AG20443 (cell line): Measurements from ENCODE around the gene FER.
"Not testable (repeated sequence)": the region's sequence is repeated elsewhere in the genome, so short reads cannot be mapped to it uniquely, and the experiment has no call there.

Experiments
- DNase-seq: peaks from one replicate; pipeline ENCODE4 v3.0.0; 2012; ENCODE audit warnings: low spot score, mixed read lengths

FER gene

DNA sequence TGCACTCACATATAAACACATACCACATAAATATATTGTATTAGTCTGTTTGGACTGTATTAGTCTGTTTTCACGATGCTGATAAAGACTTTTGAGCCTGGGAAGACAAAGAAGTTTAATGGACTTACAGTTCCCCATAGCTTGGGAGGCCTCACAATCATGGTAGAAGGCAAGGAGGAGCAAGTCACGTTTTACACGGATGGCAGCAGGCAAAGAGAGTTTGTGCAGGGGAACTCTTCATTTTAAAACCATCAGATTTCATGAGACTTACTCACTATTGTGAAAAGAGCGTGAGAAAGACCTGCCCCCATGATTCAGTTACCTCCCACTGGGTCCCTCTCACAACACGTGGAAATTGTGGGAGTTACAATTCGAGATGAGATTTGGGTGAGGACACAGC lies 133.4 kb downstream of the FER start:
- no peak for DNase-seq

GRCh38 chr5:108884736-108885135 lies 137.0 kb downstream of the FER start:
- no peak for DNase-seq

GRCh38 chr5:108898257-108898656 lies 150.6 kb downstream of the FER start:
- DNase-seq: no peak

GRCh38 chr5:108898707-108899106 lies 151.0 kb downstream of the FER start:
- DNase-seq: no peak

- DNase-seq: not testable (repeated sequence)
Observed at GRCh38 chr5:108899244-108899643, 151.5 kb downstream of the FER start.

- DNase-seq: no peak
Observed at GRCh38 chr5:108900668-108901067, 153.0 kb downstream of the FER start.

DNA sequence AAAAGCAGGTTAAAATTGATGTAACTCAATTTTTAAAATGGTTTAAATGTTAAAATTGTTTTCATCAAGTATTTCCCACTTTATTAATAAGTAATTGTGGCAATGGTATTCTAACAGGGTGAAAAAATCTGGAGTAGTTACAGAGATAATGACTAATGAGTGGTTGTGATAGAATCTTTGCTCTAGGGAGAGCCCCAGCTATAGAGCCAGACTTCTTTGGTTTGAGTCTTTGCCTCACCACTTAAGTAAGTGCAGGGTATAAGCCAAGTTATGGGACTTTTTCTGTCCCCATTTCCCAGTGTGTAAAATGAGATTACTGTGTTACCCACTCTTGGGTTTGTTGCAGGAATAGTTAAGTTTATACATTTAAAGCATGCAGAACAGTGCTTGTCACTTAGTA lies 158.1 kb downstream of the FER start:
- peak; percentile 7 for DNase-seq

GRCh38 chr5:108910627-108911026 lies 162.9 kb downstream of the FER start:
- no peak for DNase-seq

GRCh38 chr5:108911055-108911454 lies 163.4 kb downstream of the FER start:
- no peak for DNase-seq

DNA sequence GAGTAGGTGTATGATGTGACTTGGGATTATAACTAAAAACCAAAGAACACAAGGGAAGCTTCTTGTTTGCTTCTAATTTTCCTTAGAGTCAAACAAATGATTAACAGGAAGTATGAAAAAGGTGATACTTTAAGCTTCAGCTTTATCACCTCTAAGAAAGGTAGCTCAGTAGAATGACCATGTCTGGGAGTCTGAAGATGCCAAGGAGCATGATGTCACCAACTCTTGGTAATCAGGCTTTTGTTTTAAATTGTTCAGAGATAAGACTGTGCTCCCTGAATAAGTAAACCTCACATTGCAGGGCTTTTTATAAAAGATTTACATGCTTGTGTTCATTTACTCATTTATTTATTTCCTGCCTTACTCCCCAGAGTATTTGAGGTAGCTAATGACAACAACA lies 169.9 kb downstream of the FER start:
- DNase-seq: no peak

GRCh38 chr5:108919591-108920326 lies 172.1 kb downstream of the FER start:
- DNase-seq: no peak

- no peak for DNase-seq
Observed at GRCh38 chr5:108924457-108924961, 176.8 kb downstream of the FER start.

GRCh38 chr5:108925073-108925472 lies 177.4 kb downstream of the FER start:
- DNase-seq: no peak

- DNase-seq: no peak
Observed at GRCh38 chr5:108930107-108930506, 182.4 kb downstream of the FER start.

GRCh38 chr5:108935611-108936010 lies 187.9 kb downstream of the FER start:
- no peak for DNase-seq

DNA sequence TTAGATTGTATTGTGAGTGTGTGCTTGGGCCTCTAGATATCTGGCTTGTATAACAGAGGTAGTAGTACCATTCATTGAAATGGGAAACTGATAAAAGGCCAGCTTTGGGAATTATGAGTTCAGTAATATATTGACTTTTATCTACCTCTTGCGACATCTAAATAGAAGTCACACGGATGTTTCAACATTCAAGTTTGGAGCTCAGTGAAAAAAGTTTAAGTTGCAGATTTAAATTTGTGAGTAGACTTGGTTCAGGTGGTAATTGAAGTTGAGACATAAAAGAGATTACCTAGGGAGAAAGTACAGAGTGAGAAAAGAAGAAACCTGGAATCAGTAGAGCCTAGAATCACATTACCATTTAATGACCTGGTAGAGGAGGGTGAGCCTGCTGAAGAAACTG lies 189.5 kb downstream of the FER start:
- no peak for DNase-seq

DNA sequence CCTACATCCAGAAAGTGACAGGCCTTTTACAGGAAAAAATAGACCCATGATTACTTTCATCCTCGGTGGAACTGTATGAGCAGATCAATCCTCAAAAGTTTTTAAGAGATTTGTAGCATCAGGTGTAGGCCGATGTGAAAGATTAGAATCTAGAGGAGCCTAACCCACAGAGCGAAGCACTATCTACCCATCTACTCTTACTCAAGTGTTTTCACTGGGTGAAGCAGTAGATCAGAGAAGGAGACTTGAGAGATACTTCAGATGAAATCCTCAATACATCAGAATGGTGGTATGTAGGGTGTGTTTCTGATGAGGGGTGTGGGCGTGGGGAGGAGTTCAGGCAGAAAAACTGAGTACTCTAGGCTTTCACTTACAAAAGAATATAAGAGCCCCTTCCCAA lies 192.8 kb downstream of the FER start:
- DNase-seq: no peak

GRCh38 chr5:108941746-108942145 lies 194.0 kb downstream of the FER start:
- DNase-seq: no peak

DNA sequence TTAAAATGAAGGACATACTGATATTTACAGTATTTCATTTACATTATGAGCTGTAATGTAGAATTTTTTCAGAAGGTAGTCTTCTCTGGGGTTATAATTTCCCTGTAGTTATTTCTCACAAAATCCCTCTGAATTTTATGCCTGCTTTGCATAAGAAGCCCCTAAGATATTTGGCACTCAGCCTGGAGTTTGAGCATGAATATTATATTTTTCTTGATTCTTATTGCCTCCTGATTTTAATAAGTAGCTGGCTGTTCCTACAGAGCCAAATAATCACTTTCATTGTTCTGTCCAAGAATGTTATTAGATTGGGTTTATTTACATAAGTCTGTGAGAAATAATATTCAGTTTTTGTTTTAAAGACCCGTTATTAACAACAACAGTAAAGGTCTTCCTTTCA lies 195.0 kb downstream of the FER start:
- DNase-seq: no peak

DNA sequence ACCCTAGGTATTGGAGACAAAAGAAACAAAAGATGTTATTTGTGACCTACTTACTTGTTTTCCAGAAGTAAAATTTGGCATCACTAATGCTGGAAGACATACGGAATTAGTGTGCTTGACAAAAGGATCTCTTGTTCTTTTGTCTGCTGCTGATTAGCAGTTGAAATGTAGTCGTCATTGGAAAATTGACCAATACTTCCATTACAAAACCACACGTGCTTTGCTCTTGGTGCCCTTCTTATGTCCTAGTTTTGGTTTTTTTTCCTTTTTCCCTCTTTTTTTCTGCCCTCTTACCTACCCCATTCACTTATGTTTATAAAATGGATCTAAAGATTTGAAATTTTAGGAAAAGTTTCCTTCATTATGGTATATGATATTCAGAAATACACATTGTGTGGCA lies 197.4 kb downstream of the FER start:
- no peak for DNase-seq

DNA sequence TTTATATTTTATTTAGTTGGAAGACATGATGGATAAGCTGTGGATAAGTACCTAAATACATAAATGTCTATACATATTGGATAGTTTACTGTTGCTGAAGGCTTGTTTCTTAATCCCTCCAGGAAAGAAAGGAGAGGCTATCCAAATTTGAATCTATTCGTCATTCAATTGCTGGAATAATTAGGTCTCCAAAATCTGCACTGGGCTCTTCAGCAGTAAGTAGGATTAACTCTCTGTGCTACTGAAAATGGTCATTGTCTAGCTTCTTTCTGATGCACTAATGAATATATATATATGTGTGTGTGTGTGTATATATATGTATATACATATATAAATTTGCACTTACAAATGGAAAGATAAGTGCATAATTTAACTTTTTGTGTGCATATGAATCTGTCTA lies 198.3 kb downstream of the FER start:
- DNase-seq: no peak

- no peak for DNase-seq
Observed at GRCh38 chr5:108947164-108947563, 199.5 kb downstream of the FER start.

GRCh38 chr5:108950276-108950675 lies 202.6 kb downstream of the FER start:
- DNase-seq: no peak

DNA sequence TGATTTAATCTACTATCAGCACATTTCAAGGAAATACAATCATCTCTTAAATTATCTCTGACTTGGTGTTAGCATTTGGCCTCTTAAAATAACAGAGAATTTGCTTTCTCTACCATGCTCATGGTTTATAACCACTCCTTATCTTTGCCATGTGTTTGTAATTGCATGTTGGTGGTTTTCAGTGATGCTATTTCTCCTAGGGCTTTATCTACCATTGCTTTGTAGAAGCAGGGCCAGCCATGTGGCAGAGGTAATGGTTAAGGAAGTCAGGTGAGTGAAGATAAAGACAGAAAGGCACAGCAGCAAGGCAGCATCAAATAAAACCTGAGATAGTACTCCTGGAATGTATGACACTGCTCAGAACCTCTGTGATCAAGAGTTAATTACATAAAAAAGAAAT lies 206.2 kb downstream of the FER start:
- DNase-seq: no peak
